Measurements from ENCODE around the gene ANKRD55.

ANKRD55 gene

DNA sequence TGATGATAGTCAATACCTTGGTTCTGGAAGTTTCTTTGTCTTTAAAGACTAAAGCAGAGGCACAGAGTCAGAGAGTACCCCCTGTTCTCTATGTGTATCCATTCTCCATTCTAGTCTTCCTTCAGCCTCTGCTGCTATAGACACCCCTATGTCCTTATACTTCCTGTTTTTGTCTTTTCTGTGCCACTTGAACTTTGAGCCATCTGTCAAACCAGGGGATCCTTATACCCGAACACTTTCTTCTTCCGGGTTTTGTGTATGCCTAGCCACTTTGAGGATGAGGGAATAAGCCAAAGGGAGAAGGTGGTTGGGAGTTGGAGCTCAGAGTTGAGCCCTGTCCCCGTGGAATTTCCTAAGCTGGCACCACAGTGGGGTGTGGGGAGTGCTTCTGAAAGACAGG is 177.3 kb downstream of the ANKRD55 start:
- H3K9ac ChIP-seq (ENCODE audit: low read length): no peak overlapping the region
- no peak overlapping the region for H3K27ac ChIP-seq (ENCODE audit: low read depth, low read length)
- peaks cover 18% of the 10 kb centered on the region for H3K9me3 ChIP-seq (ENCODE audit: control insufficient read depth, insufficient read depth, low read depth, low read length)
- H3K27me3 ChIP-seq (ENCODE audit: control insufficient read depth, insufficient read depth, low read length): no peaks in the 10 kb centered on the region; the same call in 1 of the 2 replicates
- H3K36me3 ChIP-seq (ENCODE audit: control insufficient read depth, insufficient read depth, low read length): no peaks in the 10 kb centered on the region
- H3K4me1 ChIP-seq (ENCODE audit: control insufficient read depth, insufficient read depth, low read length): no peaks in the 10 kb centered on the region; the same call in 1 of the 2 replicates
- H3K4me3 ChIP-seq (ENCODE audit: low read depth, low read length): no peak overlapping the region

DNA sequence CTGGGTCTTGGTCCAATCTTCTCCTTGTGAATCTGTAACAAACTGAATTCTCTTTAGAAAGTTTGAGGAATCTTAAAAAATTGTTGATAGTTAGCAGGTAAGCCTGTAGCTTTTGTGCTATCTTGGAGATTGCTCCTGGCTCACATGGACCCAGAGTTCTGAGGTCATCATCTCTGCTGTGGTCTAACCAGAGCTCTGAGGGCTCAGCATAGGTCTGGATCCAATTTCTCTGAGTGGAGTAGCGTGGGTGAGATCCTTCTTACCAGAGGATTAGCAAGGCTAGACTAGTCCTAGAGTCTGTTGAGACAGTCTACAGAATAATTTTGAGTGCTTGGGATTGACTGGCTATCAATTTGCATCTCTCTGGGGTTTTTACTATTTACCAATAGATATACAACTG is 177.8 kb downstream of the ANKRD55 start:
- Histone ChIP-seq H3K9me3 (ENCODE audit: control insufficient read depth, insufficient read depth, low read depth, low read length) (peaks cover 18% of the 10 kb centered on the region), H3K36me3 (ENCODE audit: control insufficient read depth, insufficient read depth, low read length) (no peaks in the 10 kb centered on the region), H3K4me3 (ENCODE audit: low read depth, low read length) (no peak overlapping the region), H3K27me3 (ENCODE audit: control insufficient read depth, insufficient read depth, low read length) (no peaks in the 10 kb centered on the region; the same call in 1 of the 2 replicates), H3K4me1 (ENCODE audit: control insufficient read depth, insufficient read depth, low read length) (no peaks in the 10 kb centered on the region; the same call in 1 of the 2 replicates), H3K27ac (ENCODE audit: low read depth, low read length) (no peak overlapping the region), H3K9ac (ENCODE audit: low read length) (no peak overlapping the region)

DNA sequence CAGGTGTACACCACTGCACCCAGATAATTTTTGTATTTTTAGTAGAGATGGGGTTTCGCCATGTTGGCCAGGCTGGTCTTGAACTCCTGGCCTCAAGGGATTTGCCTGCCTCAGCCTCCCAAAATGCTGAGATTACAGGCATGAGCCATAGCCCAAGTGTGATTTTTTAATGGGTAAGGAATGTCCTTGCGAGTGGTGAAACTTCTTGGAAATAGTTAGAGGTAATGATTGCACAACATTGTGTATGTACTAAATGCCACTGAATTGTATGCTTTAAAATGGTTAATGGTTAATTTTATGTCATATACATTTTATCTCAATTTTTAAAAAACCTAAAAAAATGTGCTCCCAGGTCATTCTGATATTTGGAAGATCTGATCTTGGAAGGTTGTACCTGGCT is 178.5 kb downstream of the ANKRD55 start:
- no peaks in the 10 kb centered on the region; the same call in 1 of the 2 replicates for H3K27me3 ChIP-seq (ENCODE audit: control insufficient read depth, insufficient read depth, low read length)
- peaks cover 18% of the 10 kb centered on the region for H3K9me3 ChIP-seq (ENCODE audit: control insufficient read depth, insufficient read depth, low read depth, low read length)
- no peak overlapping the region for H3K4me3 ChIP-seq (ENCODE audit: low read depth, low read length)
- no peak overlapping the region for H3K27ac ChIP-seq (ENCODE audit: low read depth, low read length)
- H3K36me3 ChIP-seq (ENCODE audit: control insufficient read depth, insufficient read depth, low read length): no peaks in the 10 kb centered on the region
- no peaks in the 10 kb centered on the region; the same call in 1 of the 2 replicates for H3K4me1 ChIP-seq (ENCODE audit: control insufficient read depth, insufficient read depth, low read length)
- no peak overlapping the region for H3K9ac ChIP-seq (ENCODE audit: low read length)

DNA sequence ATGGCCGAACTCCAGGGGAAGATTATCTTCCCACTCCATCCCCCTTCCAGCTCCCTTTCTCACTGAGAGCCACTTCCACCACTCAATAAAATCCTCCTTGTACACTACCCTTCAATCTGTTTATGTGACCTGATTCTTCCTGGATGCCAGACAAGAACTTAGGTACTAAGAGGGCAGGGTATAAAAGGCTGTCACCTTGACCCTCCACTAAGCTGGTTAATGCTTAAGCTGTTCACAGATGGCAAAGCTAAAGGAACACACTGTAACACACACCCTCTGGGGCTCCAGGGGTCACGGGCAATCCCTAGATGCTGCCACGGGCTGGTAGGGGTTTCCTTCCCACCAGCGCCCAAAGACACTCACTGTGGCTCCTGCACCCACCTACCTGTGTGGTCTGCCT is 179.8 kb downstream of the ANKRD55 start:
- Histone ChIP-seq H3K27ac (ENCODE audit: low read depth, low read length) (no peak overlapping the region), H3K4me3 (ENCODE audit: low read depth, low read length) (no peak overlapping the region), H3K27me3 (ENCODE audit: control insufficient read depth, insufficient read depth, low read length) (no peaks in the 10 kb centered on the region; the same call in 1 of the 2 replicates), H3K4me1 (ENCODE audit: control insufficient read depth, insufficient read depth, low read length) (no peaks in the 10 kb centered on the region; the same call in 1 of the 2 replicates), H3K9ac (ENCODE audit: low read length) (no peak overlapping the region), H3K9me3 (ENCODE audit: control insufficient read depth, insufficient read depth, low read depth, low read length) (peaks cover 18% of the 10 kb centered on the region), H3K36me3 (ENCODE audit: control insufficient read depth, insufficient read depth, low read length) (no peaks in the 10 kb centered on the region)

DNA sequence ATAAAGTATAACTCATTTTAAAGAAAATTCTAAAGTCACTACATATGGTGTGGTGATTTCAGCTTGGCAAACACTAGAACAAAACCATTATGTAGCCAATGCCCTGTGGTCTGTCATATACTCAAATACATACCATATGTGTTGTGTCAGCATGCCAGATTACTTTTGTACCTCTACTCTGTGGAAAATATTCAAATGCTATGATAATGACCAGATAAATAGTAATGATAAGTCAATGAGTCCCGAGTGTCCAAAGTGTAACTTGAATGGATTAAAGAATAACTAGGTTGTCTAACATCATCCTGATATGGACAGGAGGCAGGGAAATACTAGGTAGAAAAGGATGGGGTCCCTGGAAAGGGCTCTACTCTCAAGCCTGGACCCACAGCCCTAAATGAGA is 180.4 kb downstream of the ANKRD55 start:
- Histone ChIP-seq H3K4me1 (ENCODE audit: control insufficient read depth, insufficient read depth, low read length) (no peaks in the 10 kb centered on the region), H3K36me3 (ENCODE audit: control insufficient read depth, insufficient read depth, low read length) (no peaks in the 10 kb centered on the region), H3K27me3 (ENCODE audit: control insufficient read depth, insufficient read depth, low read length) (no peaks in the 10 kb centered on the region; the same call in 1 of the 2 replicates), H3K9ac (ENCODE audit: low read length) (no peak overlapping the region), H3K9me3 (ENCODE audit: control insufficient read depth, insufficient read depth, low read depth, low read length) (peaks cover 18% of the 10 kb centered on the region), H3K27ac (ENCODE audit: low read depth, low read length) (no peak overlapping the region), H3K4me3 (ENCODE audit: low read depth, low read length) (no peak overlapping the region)

DNA sequence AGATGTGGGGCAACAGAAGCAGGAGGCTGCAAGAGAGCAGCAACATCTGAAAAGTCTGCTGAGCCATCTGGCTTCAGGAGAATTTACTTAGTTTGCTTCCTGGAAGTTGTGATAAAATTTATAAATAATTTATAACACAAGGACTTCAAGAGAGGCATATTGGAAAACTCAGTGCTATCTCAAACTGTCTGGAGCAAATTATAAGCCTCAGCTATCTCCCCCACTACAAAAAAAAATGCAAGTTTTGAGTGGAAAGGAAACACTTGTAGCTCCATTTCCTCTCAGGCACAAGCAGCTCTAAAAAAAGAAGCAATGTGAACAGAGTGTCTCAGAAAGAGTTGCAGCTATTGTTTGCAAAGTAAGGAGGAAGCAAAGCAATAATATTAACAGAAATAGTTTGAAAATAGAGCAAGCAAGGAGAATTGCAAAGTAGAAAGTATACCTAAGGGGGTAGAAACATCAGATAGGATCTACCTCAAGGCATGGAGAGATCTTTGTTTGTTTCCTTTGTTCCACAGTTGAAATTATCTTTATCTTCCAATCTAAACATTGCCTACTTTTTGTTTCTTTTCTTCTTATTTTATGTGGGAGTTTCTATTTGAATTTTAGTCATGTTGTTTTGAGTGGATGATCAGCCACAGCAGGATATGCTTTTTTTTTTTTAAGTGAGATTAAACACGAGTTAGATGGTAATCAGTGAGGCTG is 182.4 kb downstream of the ANKRD55 start:
- no peak overlapping the region for H3K4me3 ChIP-seq (ENCODE audit: low read depth, low read length)

More for the DNA sequence above, 182.4 kb downstream of the ANKRD55 start:
- Histone ChIP-seq H3K27me3 (ENCODE audit: control insufficient read depth, insufficient read depth, low read length) (no peaks in the 10 kb centered on the region), H3K9me3 (ENCODE audit: control insufficient read depth, insufficient read depth, low read depth, low read length) (peaks cover 21% of the 10 kb centered on the region), H3K36me3 (ENCODE audit: control insufficient read depth, insufficient read depth, low read length) (no peaks in the 10 kb centered on the region), H3K27ac (ENCODE audit: low read depth, low read length) (no peak overlapping the region), H3K9ac (ENCODE audit: low read length) (no peak overlapping the region), H3K4me1 (ENCODE audit: control insufficient read depth, insufficient read depth, low read length) (no peaks in the 10 kb centered on the region)

All from HUES6 (cell line).